Measurements from ENCODE around the gene LRIG3. TPM values are rescaled to one million over a fixed set of nuclear protein-coding genes. Genes with fewer than 3 reads are reported as not detected.

Gene LRIG3
- total RNA-seq, 1 donor = 85.0 TPM

- Histone ChIP-seq H3K4me3 (ENCODE audit: insufficient read depth, low read length) (no peak overlapping the region), H3K9me3 (ENCODE audit: low read depth, low read length) (no peaks in the 10 kb centered on the region), H3K36me3 (ENCODE audit: insufficient read depth, low read length) (no peaks in the 10 kb centered on the region), H3K4me1 (ENCODE audit: insufficient read depth, low read length) (peaks cover 15% of the 10 kb centered on the region), H4K20me1 (ENCODE audit: insufficient read depth, low read length) (no peaks in the 10 kb centered on the region), H2AFZ (ENCODE audit: low read length) (no peak overlapping the region), H3K27me3 (ENCODE audit: insufficient read depth, low read length) (no peaks in the 10 kb centered on the region), H3K79me2 (ENCODE audit: insufficient read depth, low read length) (peaks cover 12% of the 10 kb centered on the region), H3K4me2 (ENCODE audit: insufficient read depth, low read length) (no peak overlapping the region), H3K27ac (ENCODE audit: low read depth, low read length) (no peak overlapping the region)
- TF ChIP-seq CTCF (IDR thresholded peaks at IDR 0.05; ENCODE audit: extremely low read depth, low read depth, low read length) = no peak
- no peak for DNase-seq (ENCODE audit: insufficient read length, low spot score, missing footprints)
These were observed 3.5 kb upstream of the LRIG3 start for GRCh38 chr12:58923781-58924180.

GRCh38 chr12:58922849-58923248 is 2.5 kb upstream of the LRIG3 start:
- Histone ChIP-seq H4K20me1 (ENCODE audit: insufficient read depth, low read length) (no peaks in the 10 kb centered on the region), H3K27me3 (ENCODE audit: insufficient read depth, low read length) (no peaks in the 10 kb centered on the region), H2AFZ (ENCODE audit: low read length) (no peak overlapping the region), H3K79me2 (ENCODE audit: insufficient read depth, low read length) (peaks cover 21% of the 10 kb centered on the region), H3K4me3 (ENCODE audit: insufficient read depth, low read length) (no peak overlapping the region), H3K4me1 (ENCODE audit: insufficient read depth, low read length) (peaks cover 19% of the 10 kb centered on the region), H3K36me3 (ENCODE audit: insufficient read depth, low read length) (no peaks in the 10 kb centered on the region), H3K27ac (ENCODE audit: low read depth, low read length) (no peak overlapping the region), H3K4me2 (ENCODE audit: insufficient read depth, low read length) (no peak overlapping the region), H3K9me3 (ENCODE audit: low read depth, low read length) (no peaks in the 10 kb centered on the region)
- TF ChIP-seq CTCF (IDR thresholded peaks at IDR 0.05; ENCODE audit: extremely low read depth, low read depth, low read length) = no peak
- no peak for DNase-seq (ENCODE audit: insufficient read length, low spot score, missing footprints)

DNA sequence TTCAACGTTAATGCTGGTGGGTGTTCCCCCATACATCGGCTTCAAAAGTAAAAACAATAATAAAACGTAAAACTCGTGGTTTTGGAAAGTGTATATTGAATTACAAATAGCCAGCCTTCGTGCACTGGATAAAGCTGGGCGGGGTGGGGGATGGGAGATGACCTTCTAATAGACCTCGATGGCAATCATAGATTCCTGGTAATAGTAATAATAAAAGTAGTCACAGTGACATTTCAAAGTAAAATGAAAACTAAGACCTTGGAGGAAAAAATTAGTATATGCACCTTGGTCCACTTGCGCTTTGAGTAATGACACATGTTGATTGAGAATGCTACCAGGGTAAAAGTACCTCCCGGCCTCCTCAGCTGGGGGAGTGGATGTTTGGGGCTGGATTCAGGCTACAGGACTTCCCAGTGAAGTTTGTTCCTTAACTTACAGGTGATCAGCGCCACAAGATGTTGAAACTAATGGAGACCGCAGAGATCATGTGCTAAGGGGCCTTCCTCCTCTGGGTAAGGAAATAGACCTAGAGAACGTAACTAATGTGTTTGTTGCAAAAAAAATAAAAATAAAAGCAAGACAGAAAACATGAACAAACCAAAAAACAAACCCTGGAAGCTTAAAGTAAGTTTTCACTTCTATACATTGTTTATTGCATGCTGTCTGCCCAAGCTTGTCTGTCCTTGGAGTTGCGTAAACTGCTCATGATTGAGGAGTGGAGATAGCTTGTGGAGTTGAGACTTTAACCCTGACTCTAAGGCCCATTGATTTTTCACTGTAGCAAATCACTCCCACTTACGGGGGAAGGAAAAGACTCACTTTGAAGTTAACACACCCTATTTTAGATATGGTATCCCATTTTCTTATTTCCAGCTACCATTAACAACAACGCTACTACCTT is 907 bp upstream of the LRIG3 start:
- Histone ChIP-seq H3K4me3 (ENCODE audit: insufficient read depth, low read length) (peak overlapping the region; percentile 90), H3K27me3 (ENCODE audit: insufficient read depth, low read length) (no peaks in the 10 kb centered on the region), H3K79me2 (ENCODE audit: insufficient read depth, low read length) (peaks cover 38% of the 10 kb centered on the region), H4K20me1 (ENCODE audit: insufficient read depth, low read length) (no peaks in the 10 kb centered on the region), H3K4me1 (ENCODE audit: insufficient read depth, low read length) (peaks cover 31% of the 10 kb centered on the region), H3K9me3 (ENCODE audit: low read depth, low read length) (no peaks in the 10 kb centered on the region), H3K4me2 (ENCODE audit: insufficient read depth, low read length) (peak overlapping the region; percentile 85), H3K36me3 (ENCODE audit: insufficient read depth, low read length) (no peaks in the 10 kb centered on the region), H2AFZ (ENCODE audit: low read length) (peak overlapping the region; percentile 89), H3K27ac (ENCODE audit: low read depth, low read length) (peak overlapping the region; percentile 68)
- DNase-seq (ENCODE audit: insufficient read length, low spot score, missing footprints) = no peak
- TF ChIP-seq CTCF (IDR thresholded peaks at IDR 0.05; ENCODE audit: extremely low read depth, low read depth, low read length) = no peak
